HepG2 (cell line): ENCODE data around the gene MTCH2. TPM values are rescaled to one million over a fixed set of nuclear protein-coding genes. Genes with fewer than 3 reads are reported as not detected.
A peak's percentile ranks its signal among the peaks of the same experiment; 100 is the strongest.

Source experiments
- ATAC-seq: fragments of 200-7000 bp; cut with Tn5 transposase; 3 replicates; pipeline ENCODE4 v1.9.1; 2020; ENCODE audit warnings: mild to moderate bottlenecking, moderate library complexity
- BruUV-seq: library from RNA; stranded (reverse); fragments of 400-500 nt; replicated peaks from 2 replicates; lab custom pipeline; 2021; lab: Mats Ljungman, UMichigan
- CTCF ChIA-PET: fragments of 300-600 bp; formaldehyde crosslinking; extraction: SDS; loops from one replicate; lab custom pipeline; 2021; ENCODE audit warnings: low total read pairs, inconsistent platforms, low intra/inter-chr PET ratio; lab: Yijun Ruan, JAX
- POLR2A ChIA-PET: fragments of 350-600 bp; sonication (Branson Sonifier 250); formaldehyde crosslinking; loops from one replicate; lab custom pipeline; 2020; ENCODE audit warnings: antibody characterized with exemption, inconsistent platforms; lab: Yijun Ruan, JAX
- DNase-seq: peaks from one replicate; pipeline ENCODE4 v3.0.0-alpha.2; 2015; ENCODE audit warnings: low spot score
- FAIRE-seq: peaks from 3 replicates; lab custom pipeline; 2011; peaks lifted over from hg19 to GRCh38; lab: Jason Lieb, UNC
- H2AFZ ChIP-seq: one replicate; pipeline ENCODE4 v1.6.1; 2011; ENCODE audit warnings: low read length, inconsistent platforms
- H3K27ac ChIP-seq: fragments of 300-600 bp; 3 replicates; pipeline ENCODE4 v1.8.0; 2011; ENCODE audit warnings: mixed run types, mild to moderate bottlenecking, mixed read lengths, low read length, inconsistent platforms; ENCODE audit not compliant: insufficient read depth; ENCODE audit errors: extremely low read length
- H3K27me3 ChIP-seq, 2 experiments: fragments of 200-600 bp in 1 of 2; 2 replicates in 1 of 2; 3 replicates in 1 of 2; pipeline versions ENCODE4 v1.6.0 to v1.8.0; 2011; ENCODE audit warnings: low read length in 2 of 2, mild to moderate bottlenecking in 2 of 2, moderate library complexity in 2 of 2, inconsistent platforms in 1 of 2; ENCODE audit not compliant: insufficient read depth in 2 of 2, control insufficient read depth in 1 of 2
- H3K36me3 ChIP-seq, 2 experiments: fragments of 200-600 bp in 1 of 2; replicated peaks in 1 of 2; 2 replicates in 1 of 2; 3 replicates in 1 of 2; pipeline versions ENCODE4 v1.5.1 to v1.8.0; 2011; ENCODE audit warnings: low read length in 2 of 2, inconsistent platforms in 1 of 2; ENCODE audit not compliant: insufficient read depth in 2 of 2, control insufficient read depth in 1 of 2
- H3K4me1 ChIP-seq: 2 replicates; pipeline ENCODE4 v1.5.1; 2012; ENCODE audit warnings: low read length, inconsistent platforms; ENCODE audit not compliant: insufficient read depth
- H3K4me2 ChIP-seq: 2 replicates; pipeline ENCODE4 v1.6.0; 2011; ENCODE audit warnings: low read depth, low read length, inconsistent platforms
- H3K4me3 ChIP-seq, 3 experiments: fragments of 200-600 bp in 1 of 3; sonication (generic), shearing (Covaris generic) in 1 of 3; replicated peaks in 1 of 3; 2 replicates each; pipeline ENCODE4 v1.5.1; 2011 to 2016; ENCODE audit warnings: low read length in 3 of 3, inconsistent platforms in 2 of 3, low read depth in 2 of 3, mild to moderate bottlenecking in 2 of 3, control low read depth in 1 of 3, mixed read lengths in 1 of 3; ENCODE audit not compliant: insufficient read depth in 1 of 3
- H3K79me2 ChIP-seq: one replicate; pipeline ENCODE4 v1.6.1; 2011; ENCODE audit warnings: low read length, inconsistent platforms; ENCODE audit not compliant: insufficient read depth
- H3K9ac ChIP-seq: 2 replicates; pipeline ENCODE4 v1.6.0; 2011; ENCODE audit warnings: mild to moderate bottlenecking, low read depth, low read length, inconsistent platforms; ENCODE audit not compliant: insufficient read depth
- H3K9me3 ChIP-seq: 2 replicates; pipeline ENCODE4 v1.5.1; 2012; ENCODE audit warnings: mild to moderate bottlenecking, low read length
- H4K20me1 ChIP-seq: 2 replicates; pipeline ENCODE4 v1.6.0; 2011; ENCODE audit warnings: inconsistent platforms, mild to moderate bottlenecking, low read length, moderate library complexity; ENCODE audit not compliant: insufficient read depth
- ATRX ChIP-seq: sonication (generic); formaldehyde crosslinking; IDR thresholded peaks from 2 replicates; pipeline ENCODE4 v1.4.0; 2020; ENCODE audit warnings: missing genetic modification reagents, borderline replicate concordance
- GATAD1 ChIP-seq: IDR thresholded peaks from 2 replicates; pipeline ENCODE4 v1.6.1; 2016; ENCODE audit warnings: missing genetic modification reagents, missing compliant biosample characterization
- HNF4A ChIP-seq: sonication (generic); formaldehyde crosslinking; IDR thresholded peaks from 2 replicates; pipeline ENCODE4 v1.4.0; 2020; ENCODE audit warnings: missing genetic modification reagents
- KLF13 ChIP-seq: sonication (generic); formaldehyde crosslinking; IDR thresholded peaks from 2 replicates; pipeline ENCODE4 v1.4.0; 2020; ENCODE audit warnings: mild to moderate bottlenecking, missing genetic modification reagents
- MEIS1 ChIP-seq: sonication (generic); formaldehyde crosslinking; IDR thresholded peaks from 2 replicates; pipeline ENCODE4 v1.9.0; 2021; ENCODE audit warnings: mild to moderate bottlenecking, missing genetic modification reagents, moderate library complexity, borderline replicate concordance
- ZNF235 ChIP-seq: sonication (generic); formaldehyde crosslinking; IDR thresholded peaks from 2 replicates; pipeline ENCODE4 v1.8.1; 2023; ENCODE audit warnings: mild to moderate bottlenecking, missing genetic modification reagents, borderline replicate concordance
- ZNF30 ChIP-seq: sonication (generic); formaldehyde crosslinking; IDR thresholded peaks from 2 replicates; pipeline ENCODE4 v1.5.0; 2020; ENCODE audit warnings: mild to moderate bottlenecking, missing genetic modification reagents
- WGBS: methylation state at CpG from one replicate; pipeline ENCODE4 v1.1.6; 2017; ENCODE audit warnings: low lambda C conversion rate; 5-methylcytosine and 5-hydroxymethylcytosine counted together
- in situ Hi-C: cut with HindIII; loops from 2 replicates; pipeline ENCODE4 v1.10.0; 2017; ENCODE audit warnings: low pct_unique_long_range_greater_than_20kb; ENCODE audit not compliant: extremely low pct_ligation_motif_present
- intact Hi-C: fragments of 100-400 bp; cut with micrococcal nuclease; formaldehyde crosslinking; loops from one replicate; pipeline ENCODE4 v1.10.0; 2022; ENCODE audit not compliant: unreplicated experiment
- polyA plus RNA-seq, 8 experiments: library from polyadenylated mRNA; depleted of rRNA in 3 of 8; stranded (reverse) in 7 of 8; unstranded in 1 of 8; fragments of >200 nt; fragmentation: Illumina TruSeq in 4 of 8; extraction: Trizol in 4 of 8; gene quantifications; 2 replicates each; pipeline versions ENCODE4 v1.2.1 to v1.2.3, GENCODE V29; 2011 to 2016; ENCODE audit warnings: low read depth in 4 of 8, missing spikeins in 1 of 8, mixed read lengths in 1 of 8; ENCODE audit not compliant: insufficient read depth in 1 of 8
- total RNA-seq, 5 experiments: library from RNA; depleted of rRNA; stranded (reverse); fragments of >200 nt; fragmentation: Illumina TruSeq; extraction: Trizol; gene quantifications; 2 replicates each; pipeline ENCODE4 v1.2.3, GENCODE V29; 2016; ENCODE audit warnings: low read depth in 1 of 5
- TF ChIP-seq, protein P1 (sequence below): sonication (generic); formaldehyde crosslinking; IDR thresholded peaks from 2 replicates; pipeline ENCODE4 v1.8.1; 2023; ENCODE audit warnings: mild to moderate bottlenecking, moderate library complexity, missing genetic modification reagents

Gene MTCH2
- total and polyA plus RNA-seq, 2 of the 13 experiments (the other 11 are each of a cell fraction or from before 2014, with no cell fraction given): 112 to 272 TPM

DNA sequence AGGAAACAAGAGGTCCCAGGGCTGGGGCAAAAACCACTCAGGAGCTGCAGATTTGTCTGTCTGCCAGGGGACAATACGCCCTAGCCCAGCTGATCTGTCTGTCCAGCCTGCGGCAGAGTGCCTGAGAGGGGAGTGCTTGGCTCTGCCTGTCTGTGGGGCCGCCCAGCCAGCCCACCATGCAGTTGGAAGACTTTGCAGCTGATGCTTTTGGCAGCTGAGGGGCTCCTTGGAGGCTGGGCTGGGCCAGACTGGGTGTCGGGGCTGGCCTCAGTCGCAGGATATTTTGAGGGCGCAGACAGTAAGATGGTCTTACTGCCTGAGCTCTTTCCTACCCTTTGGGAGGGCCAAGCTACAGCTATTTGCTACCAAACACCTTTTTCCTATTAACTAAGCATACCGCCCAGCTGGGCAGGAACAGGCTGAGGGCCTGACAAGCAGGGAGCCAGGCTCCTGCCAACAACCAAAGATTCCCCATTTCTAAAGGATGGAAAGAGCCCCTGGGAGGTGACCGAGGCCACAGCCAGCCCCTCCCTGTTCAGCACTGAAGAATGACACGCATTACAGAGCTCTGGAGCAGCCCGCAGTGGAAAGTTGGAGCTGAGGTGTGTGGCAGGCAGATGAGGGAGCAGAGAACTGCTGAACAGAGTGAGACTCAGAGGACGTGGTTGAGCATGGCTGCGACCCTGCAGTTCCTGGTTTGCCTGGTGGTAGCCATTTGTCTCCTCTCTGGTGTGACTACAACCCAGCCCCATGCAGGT is 56.1 kb downstream of the MTCH2 start, which contains the start of gene FAM180B:
Gene FAM180B, plus strand, starts transcription at position 581 of the 758 bp plus-strand sequence. Its CDS starts 91 bp downstream, at position 672.
- no peak for TF ChIP-seq KLF13 (CRISPR knock-in tag)
- no peak for TF ChIP-seq MEIS1 (CRISPR knock-in tag)
- TF ChIP-seq, protein P1, sequence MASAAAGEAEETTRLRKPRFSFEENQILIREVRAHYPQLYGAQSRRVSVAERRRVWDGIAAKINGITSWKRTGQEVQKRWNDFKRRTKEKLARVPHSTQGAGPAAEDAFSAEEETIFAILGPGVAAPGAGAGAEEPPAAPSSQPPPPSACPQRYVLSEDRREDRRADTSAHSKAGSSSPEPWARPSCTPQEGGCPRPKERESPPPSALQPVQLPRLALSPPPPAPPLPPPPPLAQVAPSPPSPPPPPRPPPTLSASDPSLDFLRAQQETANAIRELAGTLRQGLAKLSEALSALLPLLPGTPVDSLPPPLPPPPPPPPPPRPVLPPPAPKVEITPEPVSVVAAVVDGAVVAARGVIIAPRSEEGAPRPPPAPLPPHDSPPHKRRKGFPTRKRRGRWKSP: no peak
- TF ChIP-seq HNF4A (CRISPR knock-in tag): no peak
- TF ChIP-seq ATRX: no peak
- TF ChIP-seq GATAD1 (CRISPR knock-in tag): no peak
- no peak for TF ChIP-seq ZNF235
- TF ChIP-seq ZNF30 (CRISPR knock-in tag): no peak
- TF ChIP-seq, all 625 proteins: peak for 0
- no peak for DNase-seq
- POLR2A ChIA-PET: interaction anchor here (0.5 to 1.0 kb wide), 3 partner anchors 11 to 133 kb away, joined by 3 to 5 read pairs (median 3); no protein-coding TSS in a partner anchor
- 88% methylated on average over 6 of the region's 12 CpGs for WGBS
- Histone ChIP-seq H4K20me1 (no peaks in the 10 kb centered on the region), H3K9ac (peak within 1 kb of the TSS; percentile 58; the same call in 1 of the 2 replicates), H3K4me3 (peak within 1 kb of the TSS in 2 of 3 experiments; percentile 53 to 70; a peak in 2 of 6 replicates), H3K79me2 (no peaks in the 10 kb centered on the region), H3K27ac (no peak within 1 kb of the TSS), H3K36me3 (peaks cover 10 to 30% of the 10 kb centered on the region in 2 experiments), H3K4me1 (peaks cover 35% of the 10 kb centered on the region), H2AFZ (peak within 1 kb of the TSS; percentile 39), H3K9me3 (no peaks in the 10 kb centered on the region), H3K4me2 (peak within 1 kb of the TSS; percentile 91), H3K27me3 (no peaks in the 10 kb centered on the region)
- BruUV-seq: no TSS peak
- intact Hi-C loops (loop anchor here (5.0 kb wide), 1 partner anchor 519 kb away; no protein-coding TSS in a partner anchor), in situ Hi-C loops (no loop called here)
- FAIRE-seq: no peak
- CTCF ChIA-PET: no interaction called here
- peak; percentile 3; the same call in 1 of the 3 replicates for ATAC-seq
